WTC11 (cell line): ENCODE measurements around the gene RPN2. TPM values are rescaled to one million over a fixed set of nuclear protein-coding genes. Genes with fewer than 3 reads are reported as not detected.

Experiments
- ATAC-seq: fragments of 200-7000 bp; cut with Tn5 transposase; 2 replicates; pipeline ENCODE4 v1.10.0; 2021; ENCODE audit warnings: mild to moderate bottlenecking, moderate library complexity
- CTCF ChIA-PET: fragments of 300-600 bp; sonication (Branson Sonifier 250); formaldehyde crosslinking; loops from one replicate; lab custom pipeline; 2021; ENCODE audit warnings: antibody characterized with exemption; lab: Charles Lee
- POLR2A ChIA-PET: fragments of 350-600 bp; sonication (Branson Sonifier 250); formaldehyde crosslinking; loops from one replicate; lab custom pipeline; 2021; ENCODE audit warnings: antibody characterized with exemption; lab: Charles Lee
- DNase-seq: peaks from one replicate; pipeline ENCODE4 v3.0.0; 2021; ENCODE audit warnings: low spot score
- H3K27ac Mint-ChIP-seq: 2 replicates; pipeline ENCODE4 v1.8.0; 2021; ENCODE audit warnings: mixed read lengths
- H3K27me3 Mint-ChIP-seq: 2 replicates; pipeline ENCODE4 v1.8.0; 2021; ENCODE audit warnings: low read depth, mild to moderate bottlenecking, moderate library complexity, mixed read lengths
- H3K36me3 Mint-ChIP-seq: 2 replicates; pipeline ENCODE4 v1.8.0; 2021; ENCODE audit warnings: mixed read lengths
- H3K4me1 Mint-ChIP-seq: 2 replicates; pipeline ENCODE4 v1.8.0; 2022; ENCODE audit warnings: mixed read lengths
- H3K4me3 Mint-ChIP-seq: 2 replicates; pipeline ENCODE4 v1.8.0; 2021; ENCODE audit warnings: mild to moderate bottlenecking, moderate library complexity, mixed read lengths
- H3K9me3 Mint-ChIP-seq: 2 replicates; pipeline ENCODE4 v1.8.0; 2021; ENCODE audit warnings: mixed read lengths
- FOXP1 ChIP-seq: sonication (generic); formaldehyde crosslinking; IDR thresholded peaks from 2 replicates; pipeline ENCODE4 v1.8.0; 2022; ENCODE audit warnings: missing genetic modification reagents, mild to moderate bottlenecking, moderate library complexity, borderline replicate concordance
- JAZF1 ChIP-seq: fragments of 250-450 bp; sonication (Bioruptor Pico); IDR thresholded peaks from 2 replicates; pipeline ENCODE4 v1.9.0; 2021; ENCODE audit warnings: moderate library complexity, mild to moderate bottlenecking, inconsistent platforms
- RELA ChIP-seq: sonication (generic); formaldehyde crosslinking; IDR thresholded peaks from 2 replicates; pipeline ENCODE4 v1.8.1; 2022; ENCODE audit warnings: missing genetic modification reagents, mild to moderate bottlenecking, borderline replicate concordance
- ZNF263 ChIP-seq: sonication (generic); formaldehyde crosslinking; IDR thresholded peaks from 2 replicates; pipeline ENCODE4 v1.8.1; 2022; ENCODE audit warnings: low read depth, mild to moderate bottlenecking, moderate library complexity, missing genetic modification reagents
- ZNF317 ChIP-seq: sonication (generic); formaldehyde crosslinking; IDR thresholded peaks from 2 replicates; pipeline ENCODE4 v1.8.1; 2023; ENCODE audit warnings: low read depth, mild to moderate bottlenecking, moderate library complexity, missing genetic modification reagents, borderline replicate concordance
- total RNA-seq: library from RNA; stranded (reverse); gene quantifications from 3 replicates; pipeline ENCODE4 v1.2.3, GENCODE V29; 2021
- TF ChIP-seq, protein P1 (sequence below): sonication (generic); formaldehyde crosslinking; conservative IDR thresholded peaks from 2 replicates; pipeline ENCODE4 v1.8.1; 2023; ENCODE audit warnings: mild to moderate bottlenecking, low read depth, missing genetic modification reagents, moderate library complexity
- TF ChIP-seq, protein P2 (sequence below): sonication (generic); formaldehyde crosslinking; IDR thresholded peaks from 2 replicates; pipeline ENCODE4 v1.8.1; 2022; ENCODE audit warnings: low read depth, missing genetic modification reagents, borderline replicate concordance
- TF ChIP-seq, protein P3 (sequence below): sonication (generic); formaldehyde crosslinking; IDR thresholded peaks from 2 replicates; pipeline ENCODE4 v1.8.0; 2022; ENCODE audit warnings: mild to moderate bottlenecking, missing genetic modification reagents
- TF ChIP-seq, protein P4 (sequence below): sonication (generic); formaldehyde crosslinking; IDR thresholded peaks from 2 replicates; pipeline ENCODE4 v1.8.0; 2022; ENCODE audit warnings: mild to moderate bottlenecking, missing genetic modification reagents
- TF ChIP-seq, protein P5 (sequence below): fragments of 250-450 bp; sonication (Bioruptor Pico); IDR thresholded peaks from 2 replicates; pipeline ENCODE4 v1.9.0; 2021; ENCODE audit warnings: mild to moderate bottlenecking

Gene RPN2
- total RNA-seq, 1 experiment from 2014 or later, result 205 TPM

DNA sequence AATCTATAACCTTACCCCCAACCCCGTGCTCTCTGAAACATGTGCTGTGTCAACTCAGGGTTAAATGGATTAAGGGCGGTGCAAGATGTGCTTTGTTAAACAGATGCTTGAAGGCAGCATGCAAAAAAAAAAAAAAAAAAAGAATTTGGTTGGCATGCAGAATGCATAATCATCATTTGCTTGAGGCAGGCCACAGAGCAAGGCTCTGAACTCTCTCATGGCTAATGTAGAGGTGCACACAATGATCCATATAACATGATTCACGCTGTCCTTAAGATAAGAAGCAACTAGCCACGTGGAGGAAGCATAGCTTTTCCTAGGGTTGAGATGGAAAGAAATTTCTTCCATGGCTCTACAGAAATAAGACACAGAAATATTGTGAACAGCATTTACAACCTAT is 27.6 kb upstream of the RPN2 start:
- Mint-ChIP-seq H3K4me3 (no peak overlapping the region), H3K36me3 (peaks cover 7% of the 10 kb centered on the region), H3K9me3 (peaks cover 22% of the 10 kb centered on the region), H3K27ac (no peak overlapping the region), H3K4me1 (no peaks in the 10 kb centered on the region), H3K27me3 (no peaks in the 10 kb centered on the region; the same call in 1 of the 2 replicates)
- TF ChIP-seq, protein P1, sequence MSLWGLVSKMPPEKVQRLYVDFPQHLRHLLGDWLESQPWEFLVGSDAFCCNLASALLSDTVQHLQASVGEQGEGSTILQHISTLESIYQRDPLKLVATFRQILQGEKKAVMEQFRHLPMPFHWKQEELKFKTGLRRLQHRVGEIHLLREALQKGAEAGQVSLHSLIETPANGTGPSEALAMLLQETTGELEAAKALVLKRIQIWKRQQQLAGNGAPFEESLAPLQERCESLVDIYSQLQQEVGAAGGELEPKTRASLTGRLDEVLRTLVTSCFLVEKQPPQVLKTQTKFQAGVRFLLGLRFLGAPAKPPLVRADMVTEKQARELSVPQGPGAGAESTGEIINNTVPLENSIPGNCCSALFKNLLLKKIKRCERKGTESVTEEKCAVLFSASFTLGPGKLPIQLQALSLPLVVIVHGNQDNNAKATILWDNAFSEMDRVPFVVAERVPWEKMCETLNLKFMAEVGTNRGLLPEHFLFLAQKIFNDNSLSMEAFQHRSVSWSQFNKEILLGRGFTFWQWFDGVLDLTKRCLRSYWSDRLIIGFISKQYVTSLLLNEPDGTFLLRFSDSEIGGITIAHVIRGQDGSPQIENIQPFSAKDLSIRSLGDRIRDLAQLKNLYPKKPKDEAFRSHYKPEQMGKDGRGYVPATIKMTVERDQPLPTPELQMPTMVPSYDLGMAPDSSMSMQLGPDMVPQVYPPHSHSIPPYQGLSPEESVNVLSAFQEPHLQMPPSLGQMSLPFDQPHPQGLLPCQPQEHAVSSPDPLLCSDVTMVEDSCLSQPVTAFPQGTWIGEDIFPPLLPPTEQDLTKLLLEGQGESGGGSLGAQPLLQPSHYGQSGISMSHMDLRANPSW (CRISPR knock-in tag), result no peak
- TF ChIP-seq FOXP1 (CRISPR knock-in tag) (no peak), JAZF1 (CRISPR knock-in tag) (no peak)
- TF ChIP-seq, protein P2, sequence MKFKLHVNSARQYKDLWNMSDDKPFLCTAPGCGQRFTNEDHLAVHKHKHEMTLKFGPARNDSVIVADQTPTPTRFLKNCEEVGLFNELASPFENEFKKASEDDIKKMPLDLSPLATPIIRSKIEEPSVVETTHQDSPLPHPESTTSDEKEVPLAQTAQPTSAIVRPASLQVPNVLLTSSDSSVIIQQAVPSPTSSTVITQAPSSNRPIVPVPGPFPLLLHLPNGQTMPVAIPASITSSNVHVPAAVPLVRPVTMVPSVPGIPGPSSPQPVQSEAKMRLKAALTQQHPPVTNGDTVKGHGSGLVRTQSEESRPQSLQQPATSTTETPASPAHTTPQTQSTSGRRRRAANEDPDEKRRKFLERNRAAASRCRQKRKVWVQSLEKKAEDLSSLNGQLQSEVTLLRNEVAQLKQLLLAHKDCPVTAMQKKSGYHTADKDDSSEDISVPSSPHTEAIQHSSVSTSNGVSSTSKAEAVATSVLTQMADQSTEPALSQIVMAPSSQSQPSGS (CRISPR knock-in tag), result no peak
- TF ChIP-seq, protein P3, sequence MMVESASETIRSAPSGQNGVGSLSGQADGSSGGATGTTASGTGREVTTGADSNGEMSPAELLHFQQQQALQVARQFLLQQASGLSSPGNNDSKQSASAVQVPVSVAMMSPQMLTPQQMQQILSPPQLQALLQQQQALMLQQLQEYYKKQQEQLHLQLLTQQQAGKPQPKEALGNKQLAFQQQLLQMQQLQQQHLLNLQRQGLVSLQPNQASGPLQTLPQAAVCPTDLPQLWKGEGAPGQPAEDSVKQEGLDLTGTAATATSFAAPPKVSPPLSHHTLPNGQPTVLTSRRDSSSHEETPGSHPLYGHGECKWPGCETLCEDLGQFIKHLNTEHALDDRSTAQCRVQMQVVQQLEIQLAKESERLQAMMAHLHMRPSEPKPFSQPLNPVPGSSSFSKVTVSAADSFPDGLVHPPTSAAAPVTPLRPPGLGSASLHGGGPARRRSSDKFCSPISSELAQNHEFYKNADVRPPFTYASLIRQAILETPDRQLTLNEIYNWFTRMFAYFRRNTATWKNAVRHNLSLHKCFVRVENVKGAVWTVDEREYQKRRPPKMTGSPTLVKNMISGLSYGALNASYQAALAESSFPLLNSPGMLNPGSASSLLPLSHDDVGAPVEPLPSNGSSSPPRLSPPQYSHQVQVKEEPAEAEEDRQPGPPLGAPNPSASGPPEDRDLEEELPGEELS (CRISPR knock-in tag), result no peak
- TF ChIP-seq, protein P4, sequence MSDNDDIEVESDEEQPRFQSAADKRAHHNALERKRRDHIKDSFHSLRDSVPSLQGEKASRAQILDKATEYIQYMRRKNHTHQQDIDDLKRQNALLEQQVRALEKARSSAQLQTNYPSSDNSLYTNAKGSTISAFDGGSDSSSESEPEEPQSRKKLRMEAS (CRISPR knock-in tag), result no peak
- ChIA-PET POLR2A (no interaction called here), CTCF (no interaction called here)
- ATAC-seq (no peak), DNase-seq (no peak)

DNA sequence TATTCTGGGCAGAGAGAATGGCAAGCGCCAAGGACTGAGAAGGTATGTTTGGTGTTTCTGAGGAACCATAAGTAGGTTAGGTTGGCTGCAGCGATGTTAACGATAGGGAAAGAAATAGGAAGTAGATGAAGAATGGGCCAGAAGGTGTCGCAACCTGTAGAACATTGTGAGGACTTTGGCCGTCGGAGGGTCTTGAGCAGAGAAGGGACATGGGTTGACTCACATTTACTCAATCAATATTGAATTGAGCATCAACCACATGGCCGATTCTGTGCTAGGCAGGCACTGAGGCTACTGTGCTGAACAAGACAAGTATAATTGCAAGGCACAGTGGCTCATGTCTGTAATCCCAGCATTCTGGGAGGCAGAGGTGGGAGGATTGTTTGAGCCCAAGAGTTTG is 26.8 kb upstream of the RPN2 start:
- TF ChIP-seq, protein P4 (CRISPR knock-in tag), result no peak
- TF ChIP-seq RELA (CRISPR knock-in tag), result no peak
- TF ChIP-seq ZNF263 (CRISPR knock-in tag), result no peak
- TF ChIP-seq ZNF317 (CRISPR knock-in tag), result no peak
- no peaks in the 10 kb centered on the region for H3K4me1 Mint-ChIP-seq
- H3K27me3 Mint-ChIP-seq, result no peaks in the 10 kb centered on the region; the same call in 1 of the 2 replicates
- peaks cover 22% of the 10 kb centered on the region for H3K9me3 Mint-ChIP-seq
- ChIA-PET POLR2A (no interaction called here), CTCF (no interaction called here)
- H3K27ac Mint-ChIP-seq, result no peak overlapping the region
- peaks cover 7% of the 10 kb centered on the region for H3K36me3 Mint-ChIP-seq
- no peak overlapping the region for H3K4me3 Mint-ChIP-seq
- ATAC-seq, result no peak
- no peak for DNase-seq

DNA sequence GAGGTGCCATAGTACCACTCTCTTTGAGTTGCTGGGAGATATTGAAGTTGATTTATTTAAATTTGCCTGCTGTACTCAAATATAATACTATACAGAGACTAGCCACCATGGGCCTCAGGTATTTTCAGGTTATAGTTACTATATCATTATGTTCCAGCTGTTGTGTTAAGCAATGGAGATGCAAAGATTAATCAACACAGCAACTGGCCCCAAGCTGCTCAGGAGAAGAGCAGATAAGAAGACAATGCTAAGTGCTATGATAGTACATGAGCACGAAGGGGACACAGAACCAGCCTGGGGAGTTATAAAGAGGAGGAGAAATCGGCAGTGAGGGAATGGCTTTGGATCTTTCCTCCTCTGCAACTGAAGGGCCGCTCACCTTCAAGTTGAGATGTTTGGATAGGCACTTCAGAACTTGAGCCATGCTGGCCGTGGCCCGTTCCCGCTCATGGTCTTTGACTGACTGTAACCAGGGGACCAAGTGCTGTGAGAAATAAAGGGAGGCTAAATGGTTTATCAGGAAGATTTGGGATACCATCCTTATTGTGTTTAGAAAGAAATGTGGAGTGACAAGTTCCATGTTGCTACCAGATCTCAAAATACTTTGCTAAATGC is 24.3 kb upstream of the RPN2 start:
- POLR2A ChIA-PET, result no interaction called here

More for the DNA sequence above, 24.3 kb upstream of the RPN2 start:
- TF ChIP-seq, protein P5, sequence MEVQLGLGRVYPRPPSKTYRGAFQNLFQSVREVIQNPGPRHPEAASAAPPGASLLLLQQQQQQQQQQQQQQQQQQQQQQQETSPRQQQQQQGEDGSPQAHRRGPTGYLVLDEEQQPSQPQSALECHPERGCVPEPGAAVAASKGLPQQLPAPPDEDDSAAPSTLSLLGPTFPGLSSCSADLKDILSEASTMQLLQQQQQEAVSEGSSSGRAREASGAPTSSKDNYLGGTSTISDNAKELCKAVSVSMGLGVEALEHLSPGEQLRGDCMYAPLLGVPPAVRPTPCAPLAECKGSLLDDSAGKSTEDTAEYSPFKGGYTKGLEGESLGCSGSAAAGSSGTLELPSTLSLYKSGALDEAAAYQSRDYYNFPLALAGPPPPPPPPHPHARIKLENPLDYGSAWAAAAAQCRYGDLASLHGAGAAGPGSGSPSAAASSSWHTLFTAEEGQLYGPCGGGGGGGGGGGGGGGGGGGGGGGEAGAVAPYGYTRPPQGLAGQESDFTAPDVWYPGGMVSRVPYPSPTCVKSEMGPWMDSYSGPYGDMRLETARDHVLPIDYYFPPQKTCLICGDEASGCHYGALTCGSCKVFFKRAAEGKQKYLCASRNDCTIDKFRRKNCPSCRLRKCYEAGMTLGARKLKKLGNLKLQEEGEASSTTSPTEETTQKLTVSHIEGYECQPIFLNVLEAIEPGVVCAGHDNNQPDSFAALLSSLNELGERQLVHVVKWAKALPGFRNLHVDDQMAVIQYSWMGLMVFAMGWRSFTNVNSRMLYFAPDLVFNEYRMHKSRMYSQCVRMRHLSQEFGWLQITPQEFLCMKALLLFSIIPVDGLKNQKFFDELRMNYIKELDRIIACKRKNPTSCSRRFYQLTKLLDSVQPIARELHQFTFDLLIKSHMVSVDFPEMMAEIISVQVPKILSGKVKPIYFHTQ (CRISPR knock-in tag), result no peak
- ATAC-seq (no peak), DNase-seq (no peak)
- CTCF ChIA-PET, result no interaction called here
- H3K27ac Mint-ChIP-seq, result no peak overlapping the region
- H3K9me3 Mint-ChIP-seq, result peaks cover 18% of the 10 kb centered on the region
- H3K4me1 Mint-ChIP-seq, result no peaks in the 10 kb centered on the region
- no peaks in the 10 kb centered on the region; the same call in 1 of the 2 replicates for H3K27me3 Mint-ChIP-seq
- peaks cover 7% of the 10 kb centered on the region for H3K36me3 Mint-ChIP-seq
- no peak overlapping the region for H3K4me3 Mint-ChIP-seq
